Measurements from ENCODE around the gene HTR5A.

DNA sequence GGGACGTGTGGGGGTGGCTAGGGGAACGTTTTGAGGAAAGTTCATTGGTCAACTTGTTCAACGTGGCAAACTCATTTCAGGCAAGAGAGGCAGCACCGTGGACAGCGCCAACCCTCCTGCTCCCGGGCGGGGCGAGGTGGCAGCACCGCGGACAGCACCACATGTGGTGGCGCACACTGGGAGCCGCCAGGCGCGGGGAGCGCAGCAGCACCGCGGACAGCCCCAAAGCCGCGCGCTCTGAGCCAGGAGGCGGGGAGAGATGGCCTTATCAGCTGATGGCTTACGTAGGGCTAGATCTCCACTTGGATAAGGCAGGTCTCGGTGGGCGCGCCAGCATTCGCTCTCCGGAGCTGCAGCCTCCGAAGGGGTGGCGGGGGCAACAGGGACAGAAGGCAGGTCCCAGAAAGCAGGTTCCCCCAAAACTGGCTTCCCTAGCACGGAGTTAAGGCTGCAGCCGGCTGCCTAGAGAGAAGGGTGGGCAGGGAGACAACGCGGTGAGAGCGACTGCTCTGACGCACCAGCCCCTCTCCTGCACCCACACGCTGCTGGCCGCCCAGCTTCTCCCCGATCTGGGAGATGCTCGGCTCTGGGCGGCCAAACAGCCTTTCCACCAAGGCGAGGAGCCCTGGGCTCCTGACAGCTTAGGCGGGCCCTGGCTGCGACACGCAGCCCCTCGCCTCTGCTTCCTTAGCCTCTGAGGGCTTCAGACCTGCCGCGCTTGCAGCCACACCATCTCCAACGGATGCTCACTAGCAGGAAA is at the start of gene HTR5A:
- TF ChIP-seq TEAD4 (IDR thresholded peaks at IDR 0.05; ENCODE audit: borderline replicate concordance, insufficient read depth) (no peak), YY1 (IDR thresholded peaks at IDR 0.05; ENCODE audit: low read depth) (no peak), EP300 (IDR thresholded peaks at IDR 0.05; ENCODE audit: borderline replicate concordance in 1 of 2, low read depth in 1 of 2, low read length in 1 of 2) (no peak), RAD21 (IDR thresholded peaks at IDR 0.05; ENCODE audit: low read length) (no peak), MEF2A (IDR thresholded peaks at IDR 0.05; ENCODE audit: borderline replicate concordance, low read depth) (no peak), USF2 (IDR thresholded peaks at IDR 0.05; ENCODE audit: borderline replicate concordance, low read depth, low read length) (no peak), POLR2AphosphoS5 (IDR thresholded peaks at IDR 0.05; ENCODE audit: low read depth, low read length) (no peak), REST (IDR thresholded peaks at IDR 0.05; ENCODE audit: low read depth, low read length) (peak; percentile 100), RFX5 (IDR thresholded peaks at IDR 0.05; ENCODE audit: low read length) (no peak), FOXM1 (IDR thresholded peaks at IDR 0.05; ENCODE audit: low read depth) (no peak), NRF1 (IDR thresholded peaks at IDR 0.05; ENCODE audit: low read depth, low read length) (no peak)
- TF ChIP-seq, protein P1, sequence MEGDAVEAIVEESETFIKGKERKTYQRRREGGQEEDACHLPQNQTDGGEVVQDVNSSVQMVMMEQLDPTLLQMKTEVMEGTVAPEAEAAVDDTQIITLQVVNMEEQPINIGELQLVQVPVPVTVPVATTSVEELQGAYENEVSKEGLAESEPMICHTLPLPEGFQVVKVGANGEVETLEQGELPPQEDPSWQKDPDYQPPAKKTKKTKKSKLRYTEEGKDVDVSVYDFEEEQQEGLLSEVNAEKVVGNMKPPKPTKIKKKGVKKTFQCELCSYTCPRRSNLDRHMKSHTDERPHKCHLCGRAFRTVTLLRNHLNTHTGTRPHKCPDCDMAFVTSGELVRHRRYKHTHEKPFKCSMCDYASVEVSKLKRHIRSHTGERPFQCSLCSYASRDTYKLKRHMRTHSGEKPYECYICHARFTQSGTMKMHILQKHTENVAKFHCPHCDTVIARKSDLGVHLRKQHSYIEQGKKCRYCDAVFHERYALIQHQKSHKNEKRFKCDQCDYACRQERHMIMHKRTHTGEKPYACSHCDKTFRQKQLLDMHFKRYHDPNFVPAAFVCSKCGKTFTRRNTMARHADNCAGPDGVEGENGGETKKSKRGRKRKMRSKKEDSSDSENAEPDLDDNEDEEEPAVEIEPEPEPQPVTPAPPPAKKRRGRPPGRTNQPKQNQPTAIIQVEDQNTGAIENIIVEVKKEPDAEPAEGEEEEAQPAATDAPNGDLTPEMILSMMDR (IDR thresholded peaks at IDR 0.05) = no peak
- TF ChIP-seq, protein P2, sequence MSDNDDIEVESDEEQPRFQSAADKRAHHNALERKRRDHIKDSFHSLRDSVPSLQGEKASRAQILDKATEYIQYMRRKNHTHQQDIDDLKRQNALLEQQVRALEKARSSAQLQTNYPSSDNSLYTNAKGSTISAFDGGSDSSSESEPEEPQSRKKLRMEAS (IDR thresholded peaks at IDR 0.05; ENCODE audit: low read depth) = peak; percentile 97

All from SK-N-SH (cell line).